ENCODE measurements around the gene TECR. TPM values are rescaled to one million over a fixed set of nuclear protein-coding genes. Genes with fewer than 3 reads are reported as not detected.
"Not testable (repeated sequence)": the region's sequence is repeated elsewhere in the genome, so short reads cannot be mapped to it uniquely, and the experiment has no call there.

Gene TECR
- total and polyA plus RNA-seq, 9 of the 15 experiments (the other 6 are each of a cell fraction or from before 2014, with no cell fraction given) = 29.3 to 211 (median 81.4) TPM

DNA sequence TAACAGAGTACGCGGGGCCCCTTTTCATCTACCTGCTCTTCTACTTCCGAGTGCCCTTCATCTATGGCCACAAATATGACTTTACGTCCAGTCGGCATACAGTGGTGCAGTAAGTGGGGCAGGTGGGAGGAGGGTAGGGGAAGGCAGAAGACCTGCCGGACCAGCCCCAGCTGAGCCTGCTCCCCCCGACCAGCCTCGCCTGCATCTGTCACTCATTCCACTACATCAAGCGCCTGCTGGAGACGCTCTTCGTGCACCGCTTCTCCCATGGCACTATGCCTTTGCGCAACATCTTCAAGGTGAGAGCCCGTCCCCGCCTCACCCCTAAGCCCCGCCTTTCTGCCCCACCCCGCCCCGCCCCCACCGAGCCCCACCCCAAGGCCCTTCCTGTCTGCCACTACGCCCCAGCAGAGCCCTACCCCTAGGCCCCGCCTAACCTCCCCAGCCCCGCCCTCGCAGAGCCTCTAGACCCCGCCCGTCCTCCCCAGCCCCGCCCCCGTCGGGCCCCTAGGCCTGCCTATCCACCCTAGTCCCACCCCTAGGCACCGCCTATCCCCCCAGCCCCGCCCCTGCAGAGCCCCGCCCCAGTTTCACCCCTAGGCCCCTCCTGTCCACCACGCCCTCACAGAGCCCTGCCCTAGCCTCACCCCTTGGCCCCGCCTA lies 34.7 kb downstream of the TECR start (continued):
- TF ChIP-seq, protein P1, sequence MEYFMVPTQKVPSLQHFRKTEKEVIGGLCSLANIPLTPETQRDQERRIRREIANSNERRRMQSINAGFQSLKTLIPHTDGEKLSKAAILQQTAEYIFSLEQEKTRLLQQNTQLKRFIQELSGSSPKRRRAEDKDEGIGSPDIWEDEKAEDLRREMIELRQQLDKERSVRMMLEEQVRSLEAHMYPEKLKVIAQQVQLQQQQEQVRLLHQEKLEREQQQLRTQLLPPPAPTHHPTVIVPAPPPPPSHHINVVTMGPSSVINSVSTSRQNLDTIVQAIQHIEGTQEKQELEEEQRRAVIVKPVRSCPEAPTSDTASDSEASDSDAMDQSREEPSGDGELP (CRISPR knock-in tag; IDR thresholded peaks at IDR 0.05; ENCODE audit: borderline replicate concordance) = 0 out of 2 replicates have a peak, but pooled peaks have one; percentile 8

DNA sequence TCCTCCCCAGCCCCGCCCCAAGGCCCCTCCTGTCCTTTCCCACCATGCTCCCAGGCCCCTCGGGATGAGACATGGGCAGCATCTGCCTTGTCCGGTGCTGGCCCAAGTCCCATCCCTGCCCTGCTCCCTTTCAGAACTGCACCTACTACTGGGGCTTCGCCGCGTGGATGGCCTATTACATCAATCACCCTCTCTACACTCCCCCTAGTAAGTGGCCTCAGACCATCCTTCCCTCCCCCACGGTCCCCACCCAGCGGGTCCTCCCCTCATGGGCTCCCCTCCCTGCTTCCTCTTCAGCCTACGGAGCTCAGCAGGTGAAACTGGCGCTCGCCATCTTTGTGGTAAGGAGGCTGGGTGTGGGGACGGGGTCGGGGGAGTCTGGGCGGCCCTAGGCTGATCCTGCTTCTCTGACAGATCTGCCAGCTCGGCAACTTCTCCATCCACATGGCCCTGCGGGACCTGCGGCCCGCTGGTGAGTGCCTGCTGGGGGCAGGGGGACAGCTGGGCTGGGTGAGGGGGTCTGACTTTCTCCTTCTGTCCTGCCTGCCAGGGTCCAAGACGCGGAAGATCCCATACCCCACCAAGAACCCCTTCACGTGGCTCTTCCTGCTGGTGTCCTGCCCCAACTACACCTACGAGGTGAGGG lies 35.4 kb downstream of the TECR start:
- in situ Hi-C loops (cut with MboI); H4K20me1 ChIP-seq (replicated peaks; ENCODE audit: control insufficient read depth, insufficient read depth, low read length); FAIRE-seq; BruUV-seq (replicated peaks); H2AFZ ChIP-seq (ENCODE audit: low read depth, low read length); intact Hi-C loops (cut with micrococcal nuclease); CTCF ChIA-PET (ENCODE audit: low intra/inter-chr PET ratio); H3K9me1 ChIP-seq (ENCODE audit: control insufficient read depth, insufficient read depth, low read length); POLR2A ChIA-PET; H3K4me2 ChIP-seq (ENCODE audit: insufficient read depth, low read length); DNase-seq (ENCODE audit: extremely low read depth in 1 of 4, low spot score in 3 of 4); H3K4me3 ChIP-seq; H3K9me3 ChIP-seq (replicated peaks; ENCODE audit: control insufficient read depth, insufficient read depth, low read depth, low read length); H3K9ac ChIP-seq (ENCODE audit: insufficient read depth in 1 of 2, low read depth in 2 of 2, low read length in 2 of 2); H3K27me3 ChIP-seq (ENCODE audit: control insufficient read depth in 2 of 2, insufficient read depth in 2 of 2, low read length in 2 of 2); H3K27ac ChIP-seq (ENCODE audit: extremely low read depth, low read depth, low read length): not testable (repeated sequence)
- ATAC-seq = peak; percentile 41
- WGBS (ENCODE audit: insufficient coverage, low coverage, missing lambda C conversion rate) = 69% methylated on average over 13 of the region's 22 CpGs
- 0 out of 2 replicates have a peak, but pooled peaks have one; percentile 10 for TF ChIP-seq CREM (IDR thresholded peaks at IDR 0.05; ENCODE audit: low read depth)
- peak; percentile 42 for TF ChIP-seq ZNF316 (IDR thresholded peaks at IDR 0.05)
- TF ChIP-seq C11orf30 (IDR thresholded peaks at IDR 0.05; ENCODE audit: low read depth) = peak; percentile 19; the same call in 1 of the 2 replicates
- peak; percentile 61; the same call in 1 of the 2 replicates for TF ChIP-seq POLR2G (IDR thresholded peaks at IDR 0.05; ENCODE audit: low read depth, low read length)
- peak; percentile 37; the same call in 1 of the 2 replicates for TF ChIP-seq GABPB1 (CRISPR knock-in tag; IDR thresholded peaks at IDR 0.05)
- TF ChIP-seq, protein P2, sequence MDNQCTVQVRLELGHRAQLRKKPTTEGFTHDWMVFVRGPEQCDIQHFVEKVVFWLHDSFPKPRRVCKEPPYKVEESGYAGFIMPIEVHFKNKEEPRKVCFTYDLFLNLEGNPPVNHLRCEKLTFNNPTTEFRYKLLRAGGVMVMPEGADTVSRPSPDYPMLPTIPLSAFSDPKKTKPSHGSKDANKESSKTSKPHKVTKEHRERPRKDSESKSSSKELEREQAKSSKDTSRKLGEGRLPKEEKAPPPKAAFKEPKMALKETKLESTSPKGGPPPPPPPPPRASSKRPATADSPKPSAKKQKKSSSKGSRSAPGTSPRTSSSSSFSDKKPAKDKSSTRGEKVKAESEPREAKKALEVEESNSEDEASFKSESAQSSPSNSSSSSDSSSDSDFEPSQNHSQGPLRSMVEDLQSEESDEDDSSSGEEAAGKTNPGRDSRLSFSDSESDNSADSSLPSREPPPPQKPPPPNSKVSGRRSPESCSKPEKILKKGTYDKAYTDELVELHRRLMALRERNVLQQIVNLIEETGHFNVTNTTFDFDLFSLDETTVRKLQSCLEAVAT (IDR thresholded peaks at IDR 0.05) = 0 out of 4 replicates have a peak, but pooled peaks of 1 of the 2 experiments have one; percentile 19
- TF ChIP-seq HDGF (IDR thresholded peaks at IDR 0.05) = peak; percentile 54; the same call in 1 of the 2 replicates
- TF ChIP-seq, protein P3, sequence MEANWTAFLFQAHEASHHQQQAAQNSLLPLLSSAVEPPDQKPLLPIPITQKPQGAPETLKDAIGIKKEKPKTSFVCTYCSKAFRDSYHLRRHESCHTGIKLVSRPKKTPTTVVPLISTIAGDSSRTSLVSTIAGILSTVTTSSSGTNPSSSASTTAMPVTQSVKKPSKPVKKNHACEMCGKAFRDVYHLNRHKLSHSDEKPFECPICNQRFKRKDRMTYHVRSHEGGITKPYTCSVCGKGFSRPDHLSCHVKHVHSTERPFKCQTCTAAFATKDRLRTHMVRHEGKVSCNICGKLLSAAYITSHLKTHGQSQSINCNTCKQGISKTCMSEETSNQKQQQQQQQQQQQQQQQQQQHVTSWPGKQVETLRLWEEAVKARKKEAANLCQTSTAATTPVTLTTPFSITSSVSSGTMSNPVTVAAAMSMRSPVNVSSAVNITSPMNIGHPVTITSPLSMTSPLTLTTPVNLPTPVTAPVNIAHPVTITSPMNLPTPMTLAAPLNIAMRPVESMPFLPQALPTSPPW (CRISPR knock-in tag; IDR thresholded peaks at IDR 0.05) = 0 out of 2 replicates have a peak, but pooled peaks have one; percentile 8
- Histone ChIP-seq H3K36me3 (ENCODE audit: control insufficient read depth, insufficient read depth, low read length) (peaks cover 56% of the 10 kb centered on the region; the same call in 2 of the 3 replicates), H3K4me1 (replicated peaks in 1 of 2; ENCODE audit: control insufficient read depth in 2 of 2, insufficient read depth in 2 of 2, low read length in 2 of 2) (peaks cover 12 to 85% of the 10 kb centered on the region in 2 experiments; a peak in 4 of 5 replicates), H3K79me2 (ENCODE audit: control insufficient read depth, insufficient read depth, low read length) (peaks cover 33% of the 10 kb centered on the region)
